ENCODE results near the gene TNRC6A. TPM values are rescaled to one million over a fixed set of nuclear protein-coding genes. Genes with fewer than 3 reads are reported as not detected.
A peak's percentile ranks its signal among the peaks of the same experiment; 100 is the strongest.

TNRC6A gene
- total and polyA plus RNA-seq, 9 of the 15 experiments (the other 6 are each of a cell fraction or from before 2014, with no cell fraction given): 3.4 to 32.1 (median 26.6) TPM

DNA sequence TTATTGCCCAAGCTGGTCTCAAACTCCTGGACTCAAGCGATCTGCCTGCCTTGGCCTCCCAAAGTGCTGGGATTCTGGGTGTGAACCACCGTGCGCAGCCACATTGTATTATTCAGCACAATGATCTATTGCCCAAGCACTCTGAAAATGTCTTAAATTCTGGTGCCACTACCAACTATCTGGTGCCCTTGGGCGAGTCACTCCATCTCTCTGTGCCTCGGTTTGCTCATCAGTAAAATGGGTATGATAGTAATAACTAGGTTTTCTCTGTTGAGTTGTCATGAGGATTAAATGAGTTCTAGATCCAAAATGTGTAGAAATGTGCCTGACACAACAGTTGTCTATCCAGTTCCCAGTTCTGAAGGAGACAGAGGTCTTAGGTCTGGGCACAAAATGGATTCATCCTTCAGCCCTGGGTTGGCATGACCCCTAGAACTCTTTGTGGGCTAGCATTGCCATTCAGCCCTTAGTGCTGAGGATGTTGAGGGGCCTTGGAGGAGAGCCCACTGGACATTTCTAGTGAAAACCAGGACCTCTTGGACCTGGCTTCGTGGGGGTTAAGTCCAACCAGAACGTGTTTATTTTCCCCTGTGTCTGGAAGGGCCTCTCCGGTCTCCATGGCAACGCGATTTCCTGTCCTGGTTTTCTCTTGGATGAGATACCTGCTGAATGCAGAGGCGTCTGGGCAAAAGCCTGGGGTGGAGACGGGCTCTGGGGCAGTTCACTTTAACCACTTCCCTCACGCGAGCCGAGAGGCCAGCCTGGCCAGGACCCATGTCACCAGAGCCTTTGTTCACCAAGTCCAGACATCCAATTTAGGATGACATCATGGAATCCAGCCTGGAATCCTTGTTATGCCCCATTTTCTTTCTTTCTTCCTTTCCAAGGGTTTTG lies 43.7 kb upstream of the TNRC6A start (continued):
- no peak for TF ChIP-seq HDAC2 (IDR thresholded peaks at IDR 0.05)
- no peak for TF ChIP-seq MCM3 (IDR thresholded peaks at IDR 0.05)
- TF ChIP-seq, protein P1, sequence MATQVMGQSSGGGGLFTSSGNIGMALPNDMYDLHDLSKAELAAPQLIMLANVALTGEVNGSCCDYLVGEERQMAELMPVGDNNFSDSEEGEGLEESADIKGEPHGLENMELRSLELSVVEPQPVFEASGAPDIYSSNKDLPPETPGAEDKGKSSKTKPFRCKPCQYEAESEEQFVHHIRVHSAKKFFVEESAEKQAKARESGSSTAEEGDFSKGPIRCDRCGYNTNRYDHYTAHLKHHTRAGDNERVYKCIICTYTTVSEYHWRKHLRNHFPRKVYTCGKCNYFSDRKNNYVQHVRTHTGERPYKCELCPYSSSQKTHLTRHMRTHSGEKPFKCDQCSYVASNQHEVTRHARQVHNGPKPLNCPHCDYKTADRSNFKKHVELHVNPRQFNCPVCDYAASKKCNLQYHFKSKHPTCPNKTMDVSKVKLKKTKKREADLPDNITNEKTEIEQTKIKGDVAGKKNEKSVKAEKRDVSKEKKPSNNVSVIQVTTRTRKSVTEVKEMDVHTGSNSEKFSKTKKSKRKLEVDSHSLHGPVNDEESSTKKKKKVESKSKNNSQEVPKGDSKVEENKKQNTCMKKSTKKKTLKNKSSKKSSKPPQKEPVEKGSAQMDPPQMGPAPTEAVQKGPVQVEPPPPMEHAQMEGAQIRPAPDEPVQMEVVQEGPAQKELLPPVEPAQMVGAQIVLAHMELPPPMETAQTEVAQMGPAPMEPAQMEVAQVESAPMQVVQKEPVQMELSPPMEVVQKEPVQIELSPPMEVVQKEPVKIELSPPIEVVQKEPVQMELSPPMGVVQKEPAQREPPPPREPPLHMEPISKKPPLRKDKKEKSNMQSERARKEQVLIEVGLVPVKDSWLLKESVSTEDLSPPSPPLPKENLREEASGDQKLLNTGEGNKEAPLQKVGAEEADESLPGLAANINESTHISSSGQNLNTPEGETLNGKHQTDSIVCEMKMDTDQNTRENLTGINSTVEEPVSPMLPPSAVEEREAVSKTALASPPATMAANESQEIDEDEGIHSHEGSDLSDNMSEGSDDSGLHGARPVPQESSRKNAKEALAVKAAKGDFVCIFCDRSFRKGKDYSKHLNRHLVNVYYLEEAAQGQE (IDR thresholded peaks at IDR 0.05; ENCODE audit: borderline replicate concordance): no peak
- TF ChIP-seq, protein P1 (CRISPR knock-in tag; IDR thresholded peaks at IDR 0.05; ENCODE audit: low read depth): no peak
- no peak for TF ChIP-seq ZBTB8A (IDR thresholded peaks at IDR 0.05; ENCODE audit: partially characterized antibody)
- no peak for TF ChIP-seq ZNF707 (CRISPR knock-in tag; conservative IDR thresholded peaks at IDR 0.05)
- TF ChIP-seq THRAP3 (IDR thresholded peaks at IDR 0.05; ENCODE audit: borderline replicate concordance): no peak
- no peak for TF ChIP-seq SLC30A9 (CRISPR knock-in tag; IDR thresholded peaks at IDR 0.05)
- 0 out of 2 replicates have a peak, but pooled peaks have one; percentile 45 for TF ChIP-seq ADNP (tag; IDR thresholded peaks at IDR 0.05)
